ENCODE data around the gene P2RY6. TPM values are rescaled to one million over a fixed set of nuclear protein-coding genes. Genes with fewer than 3 reads are reported as not detected.
A peak's percentile ranks its signal among the peaks of the same experiment; 100 is the strongest.

P2RY6 gene
- total RNA-seq, 1 experiment from 2014 or later = not detected

GRCh38 chr11:73306069-73306841, 34.1 kb downstream of the P2RY6 start:
- Mint-ChIP-seq H3K36me3 (ENCODE audit: insufficient read depth in 1 of 3, low read depth in 3 of 3) (peaks cover 0 to 5% (median 0%) of the 10 kb centered on the region in 3 experiments; a peak in 2 of 7 replicates), H3K27me3 (ENCODE audit: low read depth) (peaks cover 53% of the 10 kb centered on the region), H3K4me1 (peaks cover 11 to 19% of the 10 kb centered on the region in 2 experiments), H3K9me3 (no peaks in the 10 kb centered on the region; a peak in 1 of 5 replicates), H3K27ac (no peak overlapping the region), H3K4me3 (peak overlapping the region; percentile 30 to 81; a peak in 4 of 5 replicates)
- no peaks in the 10 kb centered on the region for H3K79me1 ChIP-seq (ENCODE audit: insufficient read depth, low read depth, low read length, poor library complexity, severe bottlenecking)
- H4K91ac ChIP-seq (ENCODE audit: insufficient read length, low read depth, low read length) = no peak overlapping the region
- no peak overlapping the region for H3K9ac ChIP-seq (ENCODE audit: extremely low read depth, insufficient read length, low read length)
- no peaks in the 10 kb centered on the region for H4K20me1 ChIP-seq (ENCODE audit: control insufficient read depth, insufficient read depth, insufficient read length)
- no peak overlapping the region for H2BK120ac ChIP-seq (ENCODE audit: low read depth, low read length, poor library complexity, severe bottlenecking)
- H3K18ac ChIP-seq (ENCODE audit: insufficient read length, low read depth, low read length) = no peak overlapping the region
- no peak overlapping the region for H2BK12ac ChIP-seq (ENCODE audit: insufficient read length, low read depth, low read length)
- no peak overlapping the region for H2BK5ac ChIP-seq (ENCODE audit: insufficient read length, low read length)
- H2BK20ac ChIP-seq (ENCODE audit: low read depth, low read length, poor library complexity, severe bottlenecking) = no peak overlapping the region
- no peaks in the 10 kb centered on the region for H3K4me1 ChIP-seq (ENCODE audit: insufficient read depth, low read length)
- WGBS (ENCODE audit: extremely low coverage, insufficient read length, low lambda C conversion rate) = no CpG with 5 or more reads among the region's 7 CpGs
- no peak overlapping the region for H2BK15ac ChIP-seq (ENCODE audit: low read depth, low read length)
- H4K8ac ChIP-seq (replicated peaks; ENCODE audit: insufficient read length, low read depth, low read length) = no peak overlapping the region
- no peak overlapping the region for H3K4ac ChIP-seq (ENCODE audit: low read depth, low read length)
- H2AK5ac ChIP-seq (ENCODE audit: insufficient read length, low read length) = no peak overlapping the region
- H3K27me3 ChIP-seq (ENCODE audit: insufficient read depth, low read length) = peaks cover 4% of the 10 kb centered on the region; the same call in 1 of the 2 replicates
- no peak overlapping the region for H3T11ph ChIP-seq (ENCODE audit: low read length)
- no peak overlapping the region for H3K27ac ChIP-seq (ENCODE audit: insufficient read length, low read depth, low read length)
- peak; percentile 53; the same call in 2 of the 3 replicates for TF ChIP-seq CTCF (conservative IDR thresholded peaks at IDR 0.05)
- no peaks in the 10 kb centered on the region for H3K9me3 ChIP-seq (ENCODE audit: control insufficient read depth, low read depth, low read length)
- peak overlapping the region; percentile 77 for H3K4me2 ChIP-seq (ENCODE audit: insufficient read depth, insufficient read length, low read length)
- peaks cover 24% of the 10 kb centered on the region for H3K23me2 ChIP-seq (ENCODE audit: insufficient read length, low read depth, low read length, poor library complexity, severe bottlenecking)
- H3K56ac ChIP-seq (ENCODE audit: insufficient read length, low read depth, low read length) = no peak overlapping the region
- no peak overlapping the region for H4K5ac ChIP-seq (ENCODE audit: insufficient read length, low read depth, low read length)
- no peak overlapping the region for H3K23ac ChIP-seq (ENCODE audit: insufficient read length, low read depth, low read length)
- H3K79me2 ChIP-seq (ENCODE audit: insufficient read depth, low read length) = no peaks in the 10 kb centered on the region
- no peak overlapping the region for H2AFZ ChIP-seq (ENCODE audit: low read length)
- no peak for DNase-seq
- H3K14ac ChIP-seq (ENCODE audit: insufficient read depth, low read length) = no peak overlapping the region

Data from H9 (cell line).